GM12878 (cell line): Measurements from ENCODE around the gene BTBD9.

Experiments
- CTCF ChIP-seq, 3 experiments: IDR thresholded peaks in 2 of 3; conservative IDR thresholded peaks in 1 of 3; 2 replicates each; pipeline ENCODE4 v1.5.1; 2011; ENCODE audit warnings: low read depth in 3 of 3, low read length in 3 of 3, mild to moderate bottlenecking in 3 of 3, control low read depth in 2 of 3, moderate library complexity in 2 of 3, inconsistent platforms in 1 of 3, mixed read lengths in 1 of 3; ENCODE audit not compliant: control insufficient read depth in 2 of 3, insufficient read depth in 1 of 3; ENCODE audit errors: extremely low read depth in 1 of 3
- ZNF217 ChIP-seq: fragments of 450-650 bp; IDR thresholded peaks from 2 replicates; pipeline ENCODE4 v1.6.1; 2017; ENCODE audit warnings: antibody characterized with exemption, mild to moderate bottlenecking
- TF ChIP-seq, protein P1 (sequence below): fragments of 450-650 bp; formaldehyde crosslinking; IDR thresholded peaks from 2 replicates; pipeline ENCODE4 v1.5.0; 2022; ENCODE audit warnings: mild to moderate bottlenecking, missing genetic modification characterization

DNA sequence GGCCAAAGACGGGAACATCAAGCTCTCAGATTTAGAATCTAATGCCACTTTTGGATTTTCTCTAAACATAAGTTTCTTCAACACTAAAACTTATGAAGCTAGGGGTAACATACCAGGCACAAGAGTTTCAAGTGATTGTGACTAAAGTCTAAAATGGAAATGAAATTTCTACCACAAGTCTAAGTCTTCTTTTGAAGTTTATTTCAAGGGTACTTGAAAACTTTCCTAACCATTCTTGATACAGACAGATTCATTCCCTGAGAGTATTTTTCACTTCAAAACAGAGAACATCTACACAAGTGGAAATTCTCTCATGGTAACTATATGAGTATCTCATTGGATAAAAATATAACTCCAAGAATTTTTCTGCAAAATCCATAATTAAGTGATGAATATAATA is 56.2 kb downstream of the BTBD9 start:
- TF ChIP-seq ZNF217 (no peak), CTCF (IDR thresholded peaks at IDR 0.05 in 2 of 3, conservative IDR thresholded peaks at IDR 0.05 in 1 of 3; ENCODE audit: control insufficient read depth in 2 of 3, extremely low read depth in 1 of 3, insufficient read depth in 1 of 3, low read depth in 3 of 3, low read length in 3 of 3) (no peak)
- TF ChIP-seq, protein P1, sequence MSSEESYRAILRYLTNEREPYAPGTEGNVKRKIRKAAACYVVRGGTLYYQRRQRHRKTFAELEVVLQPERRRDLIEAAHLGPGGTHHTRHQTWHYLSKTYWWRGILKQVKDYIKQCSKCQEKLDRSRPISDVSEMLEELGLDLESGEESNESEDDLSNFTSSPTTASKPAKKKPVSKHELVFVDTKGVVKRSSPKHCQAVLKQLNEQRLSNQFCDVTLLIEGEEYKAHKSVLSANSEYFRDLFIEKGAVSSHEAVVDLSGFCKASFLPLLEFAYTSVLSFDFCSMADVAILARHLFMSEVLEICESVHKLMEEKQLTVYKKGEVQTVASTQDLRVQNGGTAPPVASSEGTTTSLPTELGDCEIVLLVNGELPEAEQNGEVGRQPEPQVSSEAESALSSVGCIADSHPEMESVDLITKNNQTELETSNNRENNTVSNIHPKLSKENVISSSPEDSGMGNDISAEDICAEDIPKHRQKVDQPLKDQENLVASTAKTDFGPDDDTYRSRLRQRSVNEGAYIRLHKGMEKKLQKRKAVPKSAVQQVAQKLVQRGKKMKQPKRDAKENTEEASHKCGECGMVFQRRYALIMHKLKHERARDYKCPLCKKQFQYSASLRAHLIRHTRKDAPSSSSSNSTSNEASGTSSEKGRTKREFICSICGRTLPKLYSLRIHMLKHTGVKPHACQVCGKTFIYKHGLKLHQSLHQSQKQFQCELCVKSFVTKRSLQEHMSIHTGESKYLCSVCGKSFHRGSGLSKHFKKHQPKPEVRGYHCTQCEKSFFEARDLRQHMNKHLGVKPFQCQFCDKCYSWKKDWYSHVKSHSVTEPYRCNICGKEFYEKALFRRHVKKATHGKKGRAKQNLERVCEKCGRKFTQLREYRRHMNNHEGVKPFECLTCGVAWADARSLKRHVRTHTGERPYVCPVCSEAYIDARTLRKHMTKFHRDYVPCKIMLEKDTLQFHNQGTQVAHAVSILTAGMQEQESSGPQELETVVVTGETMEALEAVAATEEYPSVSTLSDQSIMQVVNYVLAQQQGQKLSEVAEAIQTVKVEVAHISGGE (CRISPR knock-in tag), result no peak
